ENCODE results near the gene SPDYE6.
"Not testable (repeated sequence)": the region's sequence is repeated elsewhere in the genome, so short reads cannot be mapped to it uniquely, and the experiment has no call there.

SPDYE6 gene

GRCh38 chr7:102356344-102356743 is at the start of gene SPDYE6:
Gene SPDYE6 (minus strand): TSS chr7:102356444. CDS start chr7:102356023, 421 bp downstream.
- DNase-seq = not testable (repeated sequence)

GRCh38 chr7:102404862-102405188 is 48.6 kb upstream of the SPDYE6 start:
- not testable (repeated sequence) for DNase-seq

- DNase-seq = no peak
Observed at GRCh38 chr7:102404005-102404861, 48.0 kb upstream of the SPDYE6 start.

- no peak for DNase-seq
Observed at GRCh38 chr7:102403563-102403962, 47.3 kb upstream of the SPDYE6 start.

- DNase-seq = no peak
Observed at GRCh38 chr7:102400360-102400759, 44.1 kb upstream of the SPDYE6 start.

GRCh38 chr7:102398543-102398942 is 42.3 kb upstream of the SPDYE6 start:
- DNase-seq = no peak

- no peak for DNase-seq
Observed at GRCh38 chr7:102396710-102397019, 40.4 kb upstream of the SPDYE6 start.

- DNase-seq = peak; percentile 81
Observed at GRCh38 chr7:102395873-102396709, 39.8 kb upstream of the SPDYE6 start, which contains the start of gene PRKRIP1. Gene PRKRIP1 (plus strand): TSS chr7:102396363. CDS start chr7:102396412, 49 bp downstream.

- no peak for DNase-seq
Observed at GRCh38 chr7:102395592-102395872, 39.3 kb upstream of the SPDYE6 start.

- no peak for DNase-seq
Observed at GRCh38 chr7:102393467-102393866, 37.2 kb upstream of the SPDYE6 start.

GRCh38 chr7:102392330-102392729 is 36.1 kb upstream of the SPDYE6 start:
- DNase-seq = no peak

- DNase-seq = peak; percentile 46
Observed at GRCh38 chr7:102390697-102391484, 34.6 kb upstream of the SPDYE6 start.

GRCh38 chr7:102389810-102390209 is 33.6 kb upstream of the SPDYE6 start:
- no peak for DNase-seq

- no peak for DNase-seq
Observed at GRCh38 chr7:102387064-102387463, 30.8 kb upstream of the SPDYE6 start.

GRCh38 chr7:102381696-102382425 is 25.6 kb upstream of the SPDYE6 start:
- not testable (repeated sequence) for DNase-seq

GRCh38 chr7:102380837-102381236 is 24.6 kb upstream of the SPDYE6 start:
- DNase-seq = not testable (repeated sequence)

- DNase-seq = no peak
Observed at GRCh38 chr7:102376964-102377466, 20.8 kb upstream of the SPDYE6 start.

- DNase-seq = not testable (repeated sequence)
Observed at GRCh38 chr7:102372796-102373195, 16.6 kb upstream of the SPDYE6 start.

GRCh38 chr7:102370038-102370437 is 13.8 kb upstream of the SPDYE6 start:
- DNase-seq = not testable (repeated sequence)

GRCh38 chr7:102365390-102365789 is 9.1 kb upstream of the SPDYE6 start:
- not testable (repeated sequence) for DNase-seq

- DNase-seq = not testable (repeated sequence)
Observed at GRCh38 chr7:102364394-102364886, 8.2 kb upstream of the SPDYE6 start.

Data from activated effector memory CD4-positive, alpha-beta T cell treated with Interleukin-2 at 50 U/mL for 16 hours (primary cell).